Measurements from ENCODE around the gene AFG1L.
"Not testable (repeated sequence)": the region's sequence is repeated elsewhere in the genome, so short reads cannot be mapped to it uniquely, and the experiment has no call there.

The AFG1L gene

GRCh38 chr6:108528878-108529277 lies 234.0 kb downstream of the AFG1L start:
- no peak for DNase-seq

- no peak for DNase-seq
Observed at GRCh38 chr6:108531332-108531731, 236.5 kb downstream of the AFG1L start.

GRCh38 chr6:108535114-108535742 lies 240.4 kb downstream of the AFG1L start:
- DNase-seq, result no peak

GRCh38 chr6:108535920-108536535 lies 241.2 kb downstream of the AFG1L start:
- DNase-seq, result not testable (repeated sequence)

- peak; percentile 31 for DNase-seq
Observed at GRCh38 chr6:108541843-108542759, 247.2 kb downstream of the AFG1L start.

- DNase-seq, result no peak
Observed at GRCh38 chr6:108543175-108543940, 248.5 kb downstream of the AFG1L start.

GRCh38 chr6:108544606-108545005 lies 249.8 kb downstream of the AFG1L start:
- no peak for DNase-seq

- DNase-seq, result no peak
Observed at GRCh38 chr6:108546079-108547049, 251.5 kb downstream of the AFG1L start.

- DNase-seq, result no peak
Observed at GRCh38 chr6:108549241-108549640, 254.4 kb downstream of the AFG1L start.

GRCh38 chr6:108549741-108550140 lies 254.9 kb downstream of the AFG1L start:
- no peak for DNase-seq

GRCh38 chr6:108550256-108550655 lies 255.4 kb downstream of the AFG1L start:
- no peak for DNase-seq

- DNase-seq, result no peak
Observed at GRCh38 chr6:108555399-108556052, 260.7 kb downstream of the AFG1L start.

GRCh38 chr6:108556250-108556649 lies 261.4 kb downstream of the AFG1L start:
- no peak for DNase-seq

- no peak for DNase-seq
Observed at GRCh38 chr6:108556866-108557493, 262.1 kb downstream of the AFG1L start.

GRCh38 chr6:108557494-108558371 lies 262.9 kb downstream of the AFG1L start:
- peak; percentile 18 for DNase-seq

GRCh38 chr6:108558372-108559096 lies 263.7 kb downstream of the AFG1L start:
- peak; percentile 51 for DNase-seq

GRCh38 chr6:108559097-108559883 lies 264.4 kb downstream of the AFG1L start:
- peak; percentile 8 for DNase-seq

GRCh38 chr6:108559884-108560462 lies 265.1 kb downstream of the AFG1L start:
- no peak for DNase-seq

All from NCI-H510A treated with DMSO at 0.1 percent for 48 hours (cell line).